NCI-H345 (cell line): ENCODE data around the gene PKNOX1.
"Not testable (repeated sequence)": the region's sequence is repeated elsewhere in the genome, so short reads cannot be mapped to it uniquely, and the experiment has no call there.

Experiments used
- DNase-seq: peaks from one replicate; lab custom pipeline; 2025; lab: John Stamatoyannopoulos, UW

The PKNOX1 gene

DNA sequence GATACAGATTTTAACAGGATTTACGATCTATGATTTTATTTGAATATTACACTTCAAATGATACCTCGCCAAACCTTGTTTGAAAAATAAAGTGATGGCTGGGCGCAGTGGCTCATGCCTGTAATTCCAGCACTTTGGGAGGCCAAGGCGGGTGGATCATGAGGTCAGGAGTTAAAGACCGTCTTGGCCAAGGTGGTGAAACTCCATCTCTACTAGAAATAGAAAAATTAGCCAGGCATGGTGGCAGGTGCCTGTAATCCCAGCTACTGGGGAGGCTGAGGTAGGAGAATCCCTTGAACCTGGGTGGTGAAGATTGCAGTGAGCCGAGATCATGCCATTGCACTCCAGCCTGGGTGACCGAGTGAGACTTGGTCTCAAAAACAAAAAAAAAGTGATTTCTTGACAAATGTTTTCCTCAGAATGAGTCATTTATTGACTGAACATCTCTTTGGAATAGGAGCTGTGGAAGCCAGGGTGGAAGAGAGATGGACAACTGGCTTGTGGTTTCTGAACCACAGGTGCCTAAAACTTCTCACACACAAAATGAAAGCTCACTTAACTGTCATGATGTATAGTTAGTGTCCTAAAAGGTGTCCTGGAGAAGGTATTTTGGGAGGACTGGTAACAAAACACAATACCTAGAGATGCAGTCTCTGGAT is 11.9 kb downstream of the PKNOX1 start:
- no peak for DNase-seq

DNA sequence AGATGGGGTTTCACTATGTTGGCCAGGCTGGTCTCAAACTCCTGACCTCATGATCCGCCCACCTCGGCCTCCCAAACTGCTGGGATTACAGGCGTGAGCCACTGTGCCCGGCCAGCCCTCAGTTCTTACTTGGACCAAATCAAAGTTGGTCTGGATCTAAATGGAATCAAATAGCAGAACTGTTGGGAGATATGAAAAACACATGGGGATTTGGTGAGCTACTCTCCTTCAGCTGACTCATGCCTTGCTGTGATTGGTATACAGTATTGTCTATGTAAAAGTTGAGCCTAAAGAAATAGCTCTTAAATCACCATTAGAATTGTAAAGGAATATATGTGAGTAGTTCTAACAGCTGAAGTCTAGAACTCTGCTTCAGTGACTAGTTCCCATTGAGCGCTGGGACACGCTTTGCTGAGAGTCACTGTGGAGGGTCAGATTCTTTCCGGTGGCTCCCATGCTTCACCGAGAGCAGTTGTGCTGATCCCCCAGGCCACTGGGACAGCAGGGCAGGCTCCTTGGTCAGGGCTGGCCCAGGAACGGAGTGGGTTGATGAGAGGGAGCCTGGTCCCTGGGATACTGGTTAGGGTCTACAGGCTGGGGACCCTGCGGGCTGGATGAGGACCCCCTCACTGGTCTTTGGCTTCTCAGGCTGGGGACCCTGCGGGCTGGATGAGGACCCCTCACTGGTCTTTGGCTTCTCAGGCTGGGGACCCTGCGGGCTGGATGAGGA is 14.0 kb downstream of the PKNOX1 start:
- no peak for DNase-seq

DNA sequence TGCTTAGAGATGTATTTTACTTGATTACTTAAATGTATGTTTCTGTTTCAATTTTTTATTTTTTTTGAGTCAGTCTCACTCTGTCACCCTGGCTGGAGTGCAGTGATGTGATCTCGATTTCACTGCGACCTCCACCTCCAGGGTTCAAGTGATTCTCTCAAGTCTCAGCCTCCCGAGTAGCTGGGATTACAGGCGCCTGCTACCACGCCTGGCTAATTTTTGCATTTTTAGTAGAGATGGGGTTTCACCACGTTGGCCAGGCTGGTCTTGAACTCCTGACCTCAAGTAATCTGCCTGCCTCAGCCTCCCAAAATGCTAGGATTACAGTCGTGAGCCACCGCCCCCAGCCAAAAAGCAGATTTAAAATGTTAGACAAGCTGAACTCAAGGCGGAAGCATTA is 15.0 kb downstream of the PKNOX1 start:
- DNase-seq = not testable (repeated sequence)

- DNase-seq = no peak
Measured at GRCh38 chr21:42989816-42990650, 15.7 kb downstream of the PKNOX1 start.

- no peak for DNase-seq
Measured at GRCh38 chr21:42991992-42992740, 17.8 kb downstream of the PKNOX1 start.

DNA sequence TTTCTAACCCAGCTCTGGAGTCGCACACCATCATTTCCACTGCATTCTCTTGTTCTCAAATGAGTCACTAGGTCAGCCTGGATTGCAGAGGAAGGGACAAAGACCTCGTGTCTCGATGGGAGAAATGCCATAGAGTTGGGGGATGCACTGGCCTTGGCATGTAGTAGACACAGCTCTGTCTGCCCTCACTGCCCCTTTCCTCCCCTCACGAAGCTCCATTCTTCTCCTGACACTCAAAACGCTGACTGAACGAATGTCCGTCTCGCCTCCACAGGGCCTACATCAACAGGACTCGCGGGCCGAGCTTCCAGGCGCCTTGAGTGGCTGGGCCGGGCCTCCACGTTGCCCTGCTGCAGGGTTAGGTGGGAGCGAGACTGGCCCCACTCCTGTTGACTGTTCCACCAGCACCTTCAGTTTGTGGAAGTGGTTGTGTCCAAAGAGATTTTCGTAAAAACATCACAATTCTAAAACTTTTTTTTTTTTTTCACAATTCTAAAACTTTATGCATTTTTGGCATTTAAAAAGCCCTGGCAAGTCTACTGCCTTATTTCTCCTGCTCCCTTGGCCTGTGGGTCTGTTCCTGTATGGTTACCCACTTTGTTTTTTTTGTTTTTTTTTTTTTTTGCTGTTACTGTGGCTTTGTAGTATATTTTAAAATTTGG is 18.8 kb downstream of the PKNOX1 start:
- no peak for DNase-seq

DNA sequence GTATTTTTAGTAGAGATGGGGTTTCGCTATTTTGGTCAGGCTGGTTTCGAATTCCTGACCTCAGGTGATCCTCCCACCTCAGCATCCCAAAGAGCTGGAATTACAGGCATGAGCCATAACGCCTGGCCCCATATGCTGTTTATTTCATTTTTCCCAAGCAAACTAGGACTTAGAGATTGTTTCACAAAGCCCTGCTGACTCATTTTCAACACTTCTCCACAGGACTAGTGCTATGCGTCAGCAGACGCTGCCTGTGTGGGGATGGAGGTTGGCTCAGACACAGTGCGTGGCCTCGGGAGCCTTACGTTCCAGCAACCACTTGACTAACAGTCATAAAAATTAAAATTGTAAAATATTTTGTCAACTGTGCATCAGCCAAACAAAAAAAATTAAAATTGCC is 22.7 kb downstream of the PKNOX1 start:
- DNase-seq = no peak

GRCh38 chr21:42997983-42998382 is 23.6 kb downstream of the PKNOX1 start:
- not testable (repeated sequence) for DNase-seq

DNA sequence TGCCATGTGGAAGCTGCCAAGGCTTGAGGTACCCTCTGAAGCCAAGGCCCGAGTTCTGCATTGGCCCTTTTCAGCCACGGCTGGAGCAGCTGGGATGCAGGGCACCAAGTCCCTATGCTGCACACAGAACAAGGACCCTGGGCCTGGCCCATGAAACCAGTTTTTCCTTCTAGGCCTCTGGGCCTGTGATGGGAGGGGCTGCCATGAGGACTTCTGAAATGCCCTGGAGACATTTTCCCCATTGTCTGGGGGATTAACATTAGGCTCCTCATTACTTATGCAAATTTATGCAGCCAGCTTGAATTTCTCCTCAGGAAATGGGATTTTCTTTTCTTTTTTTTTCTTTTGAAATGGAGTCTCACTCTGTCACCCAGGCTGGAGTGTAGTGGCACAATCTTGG is 24.8 kb downstream of the PKNOX1 start:
- DNase-seq = not testable (repeated sequence)

- DNase-seq = not testable (repeated sequence)
Measured at GRCh38 chr21:43000041-43000440, 25.7 kb downstream of the PKNOX1 start.

DNA sequence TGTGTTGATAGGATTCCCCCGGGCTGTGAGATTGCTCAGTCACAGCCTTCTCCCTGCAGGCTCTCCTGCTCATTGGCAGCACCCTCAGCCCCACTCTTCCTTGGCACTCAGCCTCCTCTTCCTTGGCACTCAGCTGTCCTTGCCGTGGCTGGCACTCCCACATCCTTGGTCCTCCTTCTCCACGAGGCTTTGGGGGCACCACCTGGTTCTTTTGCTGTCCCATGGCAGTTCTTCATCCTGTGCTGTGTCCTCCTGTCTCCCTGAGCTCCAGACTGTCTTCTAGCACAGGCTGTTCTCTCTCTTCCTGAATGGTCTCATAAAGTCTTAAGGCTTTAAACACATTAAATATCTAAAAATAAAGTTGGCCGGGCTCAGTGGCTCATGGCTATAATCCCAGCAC is 27.0 kb downstream of the PKNOX1 start:
- no peak for DNase-seq

DNA sequence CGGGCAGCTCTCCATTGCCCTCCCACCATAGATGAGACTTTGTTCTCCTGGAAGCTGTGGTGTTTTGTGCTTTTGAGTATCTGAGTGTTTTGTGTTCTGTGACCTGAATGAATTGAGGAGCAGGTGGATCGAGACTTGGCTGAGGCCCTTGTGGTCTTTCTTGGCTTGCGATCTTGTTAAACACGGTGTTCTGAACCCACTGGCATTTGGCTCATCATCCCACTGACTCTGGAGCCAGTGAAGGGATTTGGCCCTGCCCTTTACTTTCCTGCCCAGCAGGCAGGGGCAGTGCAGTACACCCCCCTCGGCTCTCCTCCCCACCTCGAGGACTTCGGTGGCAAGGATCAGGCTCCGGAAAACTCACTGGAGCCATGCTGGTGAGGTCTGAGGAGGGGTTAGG is 30.6 kb downstream of the PKNOX1 start:
- DNase-seq = no peak

GRCh38 chr21:43005635-43006034 is 31.3 kb downstream of the PKNOX1 start:
- DNase-seq = no peak

GRCh38 chr21:43006051-43006873 is 31.9 kb downstream of the PKNOX1 start:
- DNase-seq = not testable (repeated sequence)

- DNase-seq = no peak
Measured at GRCh38 chr21:43006874-43007208, 32.5 kb downstream of the PKNOX1 start.

GRCh38 chr21:43012596-43012995 is 38.2 kb downstream of the PKNOX1 start:
- no peak for DNase-seq

- DNase-seq = no peak
Measured at GRCh38 chr21:43015906-43016540, 41.7 kb downstream of the PKNOX1 start.

GRCh38 chr21:43016728-43017127 is 42.4 kb downstream of the PKNOX1 start:
- no peak for DNase-seq

- DNase-seq = no peak
Measured at GRCh38 chr21:43018519-43018918, 44.2 kb downstream of the PKNOX1 start.

GRCh38 chr21:43020177-43020576 is 45.8 kb downstream of the PKNOX1 start:
- DNase-seq = no peak
